Measurements from ENCODE around the gene NOC3L.
A peak's percentile ranks its signal among the peaks of the same experiment; 100 is the strongest.
"Not testable (repeated sequence)": the region's sequence is repeated elsewhere in the genome, so short reads cannot be mapped to it uniquely, and the experiment has no call there.

Gene NOC3L

DNA sequence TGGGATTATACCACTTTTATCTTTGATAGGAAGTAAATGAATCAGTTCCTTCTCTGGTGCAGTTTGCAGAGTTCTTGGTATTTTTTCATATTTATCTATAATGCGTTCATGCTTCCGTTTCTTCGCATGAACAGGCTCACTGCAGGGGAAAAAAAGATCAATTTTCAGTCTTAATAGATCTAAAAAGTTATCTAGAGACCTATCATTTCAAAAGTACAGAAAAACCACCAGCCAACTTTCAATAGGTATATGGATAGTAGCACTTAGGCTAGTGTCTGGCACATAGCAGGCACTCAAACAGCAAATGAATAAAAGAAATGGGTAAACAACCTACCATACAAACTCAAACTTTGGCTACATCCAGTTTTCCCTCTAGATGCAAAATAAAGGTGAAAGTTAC, 5.5 kb downstream of the NOC3L start:
- Histone ChIP-seq H3K36me3 (peaks cover 57% of the 10 kb centered on the region), H3K4me1 (no peaks in the 10 kb centered on the region), H3K9me3 (no peaks in the 10 kb centered on the region), H3K27me3 (no peaks in the 10 kb centered on the region), H3K4me3 (ENCODE audit: low read depth, low read length) (no peak overlapping the region)
- no peak for DNase-seq
- TF ChIP-seq, protein P1, sequence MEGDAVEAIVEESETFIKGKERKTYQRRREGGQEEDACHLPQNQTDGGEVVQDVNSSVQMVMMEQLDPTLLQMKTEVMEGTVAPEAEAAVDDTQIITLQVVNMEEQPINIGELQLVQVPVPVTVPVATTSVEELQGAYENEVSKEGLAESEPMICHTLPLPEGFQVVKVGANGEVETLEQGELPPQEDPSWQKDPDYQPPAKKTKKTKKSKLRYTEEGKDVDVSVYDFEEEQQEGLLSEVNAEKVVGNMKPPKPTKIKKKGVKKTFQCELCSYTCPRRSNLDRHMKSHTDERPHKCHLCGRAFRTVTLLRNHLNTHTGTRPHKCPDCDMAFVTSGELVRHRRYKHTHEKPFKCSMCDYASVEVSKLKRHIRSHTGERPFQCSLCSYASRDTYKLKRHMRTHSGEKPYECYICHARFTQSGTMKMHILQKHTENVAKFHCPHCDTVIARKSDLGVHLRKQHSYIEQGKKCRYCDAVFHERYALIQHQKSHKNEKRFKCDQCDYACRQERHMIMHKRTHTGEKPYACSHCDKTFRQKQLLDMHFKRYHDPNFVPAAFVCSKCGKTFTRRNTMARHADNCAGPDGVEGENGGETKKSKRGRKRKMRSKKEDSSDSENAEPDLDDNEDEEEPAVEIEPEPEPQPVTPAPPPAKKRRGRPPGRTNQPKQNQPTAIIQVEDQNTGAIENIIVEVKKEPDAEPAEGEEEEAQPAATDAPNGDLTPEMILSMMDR (IDR thresholded peaks at IDR 0.05; ENCODE audit: low read depth, low read length) = no peak

DNA sequence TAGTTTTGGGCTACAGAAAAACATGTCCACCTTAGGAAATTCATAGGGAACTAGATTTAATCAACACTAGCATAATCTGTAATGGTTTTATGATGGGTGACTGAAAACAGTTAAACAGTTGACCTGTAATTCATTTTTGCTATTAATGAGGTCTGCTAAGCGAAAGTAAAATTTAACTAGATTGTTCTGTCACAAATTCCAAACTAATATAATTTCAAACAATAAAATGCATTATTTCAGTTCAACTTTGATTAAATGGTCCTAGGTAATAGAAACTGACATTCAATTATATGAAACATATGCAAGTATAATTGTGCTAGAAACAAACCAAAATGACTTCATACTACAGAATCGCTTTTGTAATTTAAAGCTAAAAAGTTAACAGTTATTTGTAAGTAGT, 6.9 kb downstream of the NOC3L start:
- no peaks in the 10 kb centered on the region for H3K4me1 ChIP-seq
- no peaks in the 10 kb centered on the region for H3K9me3 ChIP-seq
- no peak overlapping the region for H3K4me3 ChIP-seq (ENCODE audit: low read depth, low read length)
- peaks cover 62% of the 10 kb centered on the region for H3K36me3 ChIP-seq
- no peak for DNase-seq
- no peaks in the 10 kb centered on the region for H3K27me3 ChIP-seq
- TF ChIP-seq, protein P1 (IDR thresholded peaks at IDR 0.05; ENCODE audit: low read depth, low read length) = no peak

DNA sequence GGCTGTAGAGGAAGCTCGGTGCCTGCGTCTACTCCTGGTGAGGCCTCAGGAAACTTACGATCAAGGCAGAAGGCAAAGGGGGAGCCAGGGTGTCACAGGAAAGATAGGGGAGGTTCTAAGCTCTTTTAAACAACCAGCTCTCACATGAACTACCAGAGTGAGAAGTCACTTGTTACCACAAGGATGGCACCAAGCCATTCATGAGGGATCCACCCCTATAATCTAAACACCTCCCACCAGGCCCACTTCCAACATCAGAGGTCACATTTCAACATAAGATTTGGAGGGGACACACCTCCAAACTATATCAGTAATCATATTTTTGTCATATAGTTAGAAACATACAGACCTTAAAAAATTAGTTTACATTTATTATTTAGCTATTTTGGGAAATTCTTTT, 9.4 kb downstream of the NOC3L start:
- no peaks in the 10 kb centered on the region for H3K4me1 ChIP-seq
- peaks cover 68% of the 10 kb centered on the region for H3K36me3 ChIP-seq
- no peak overlapping the region for H3K4me3 ChIP-seq (ENCODE audit: low read depth, low read length)
- no peaks in the 10 kb centered on the region for H3K9me3 ChIP-seq
- no peaks in the 10 kb centered on the region for H3K27me3 ChIP-seq
- TF ChIP-seq, protein P1 (IDR thresholded peaks at IDR 0.05; ENCODE audit: low read depth, low read length) = no peak
- DNase-seq = no peak

DNA sequence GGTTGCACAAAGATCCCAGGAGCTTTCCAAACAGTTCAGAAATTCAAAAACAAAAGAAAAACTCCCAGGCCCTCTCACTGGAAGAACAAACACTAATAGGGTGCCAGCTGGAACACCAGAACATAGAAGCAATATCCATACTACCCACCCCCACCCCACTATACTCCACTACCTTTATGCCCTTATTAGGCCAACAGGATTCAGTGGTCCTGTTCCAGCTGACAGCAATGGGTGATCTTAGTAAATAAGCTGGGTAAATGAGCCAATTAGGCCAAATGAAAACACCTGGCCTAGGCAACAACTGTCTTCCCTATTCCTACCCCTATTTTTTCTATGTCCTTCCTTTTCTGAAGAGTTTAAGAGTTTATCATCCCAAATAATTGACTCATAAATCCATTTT, 11.7 kb downstream of the NOC3L start:
- Histone ChIP-seq H3K27me3 (no peaks in the 10 kb centered on the region), H3K36me3 (peaks cover 57% of the 10 kb centered on the region), H3K4me1 (no peaks in the 10 kb centered on the region), H3K9me3 (no peaks in the 10 kb centered on the region), H3K4me3 (ENCODE audit: low read depth, low read length) (no peak overlapping the region)
- TF ChIP-seq, protein P1 (IDR thresholded peaks at IDR 0.05; ENCODE audit: low read depth, low read length) = no peak
- no peak for DNase-seq

DNA sequence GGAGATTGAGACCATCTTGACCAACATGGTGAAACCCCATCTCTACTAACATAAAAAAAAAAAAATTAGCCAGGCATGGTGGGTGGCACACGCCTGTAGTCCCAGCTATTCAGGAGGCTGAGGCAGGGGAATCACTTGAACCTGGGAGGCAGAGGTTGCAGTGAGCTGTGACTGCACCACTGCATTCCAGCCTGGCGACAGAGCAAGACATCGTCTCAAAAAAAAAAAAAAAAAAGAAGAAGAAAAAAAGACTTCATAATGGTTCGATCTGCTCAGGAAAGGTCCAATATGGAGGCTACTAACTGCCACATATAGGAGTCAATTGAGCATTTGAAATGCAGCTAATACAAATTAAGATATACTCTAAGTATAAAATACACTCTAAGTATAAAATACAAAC, 12.2 kb downstream of the NOC3L start:
- H3K27me3 ChIP-seq; DNase-seq; H3K4me1 ChIP-seq; H3K9me3 ChIP-seq; H3K4me3 ChIP-seq (ENCODE audit: low read depth, low read length): not testable (repeated sequence)
- H3K36me3 ChIP-seq = peaks cover 56% of the 10 kb centered on the region

DNA sequence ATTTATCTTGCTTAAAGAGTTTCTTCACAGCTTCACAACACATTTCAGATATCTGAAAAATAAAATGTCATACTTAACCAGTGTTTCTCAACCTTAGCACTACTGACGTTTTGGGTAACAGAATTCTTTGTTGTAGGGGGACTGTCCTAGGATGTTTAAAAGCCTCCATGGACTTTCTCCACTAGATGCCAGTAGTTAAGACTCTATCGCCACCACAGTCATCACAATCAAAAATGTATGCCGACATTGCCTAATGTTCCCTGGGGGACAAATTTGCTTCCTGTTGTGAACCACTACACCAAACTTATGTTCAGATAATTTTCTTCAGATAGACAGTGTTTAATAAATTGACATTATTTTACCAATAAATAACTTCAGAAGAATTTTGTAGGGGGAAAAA, 13.4 kb downstream of the NOC3L start:
- no peak overlapping the region for H3K4me3 ChIP-seq (ENCODE audit: low read depth, low read length)
- DNase-seq = no peak
- H3K27me3 ChIP-seq = no peaks in the 10 kb centered on the region
- no peaks in the 10 kb centered on the region for H3K4me1 ChIP-seq
- TF ChIP-seq, protein P1 (IDR thresholded peaks at IDR 0.05; ENCODE audit: low read depth, low read length) = peak; percentile 22; the same call in 1 of the 2 replicates
- no peaks in the 10 kb centered on the region for H3K9me3 ChIP-seq
- H3K36me3 ChIP-seq = peaks cover 59% of the 10 kb centered on the region

DNA sequence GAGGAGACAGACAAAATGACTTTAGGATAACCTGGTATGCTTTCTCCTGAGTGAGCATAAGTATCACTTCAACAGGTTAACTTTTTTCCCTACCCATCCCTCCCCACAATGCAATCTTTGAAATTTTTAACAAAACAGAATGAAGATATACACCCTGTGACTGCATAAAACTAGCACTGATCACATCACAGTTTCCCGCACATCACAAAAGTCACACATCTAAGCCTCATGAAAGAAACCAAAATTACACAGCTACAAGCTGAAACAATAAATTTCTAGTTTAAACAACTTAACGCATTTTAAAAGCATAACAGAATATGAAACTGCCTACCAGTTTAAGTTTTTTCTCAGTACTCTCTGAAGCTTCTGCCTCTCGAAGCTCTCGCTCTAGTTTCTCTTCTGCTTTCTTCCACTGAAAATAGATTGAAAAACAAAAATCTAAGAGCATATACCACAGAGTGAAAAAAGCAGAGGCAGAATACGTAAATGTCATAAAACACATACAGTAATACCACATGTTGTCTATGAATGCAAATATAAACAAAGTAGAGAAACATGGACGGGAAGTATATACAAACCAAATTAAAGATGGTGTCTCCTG, 18.1 kb downstream of the NOC3L start:
- TF ChIP-seq, protein P1 (IDR thresholded peaks at IDR 0.05; ENCODE audit: low read depth, low read length) = no peak
- DNase-seq = no peak
- Histone ChIP-seq H3K4me1 (no peaks in the 10 kb centered on the region), H3K27me3 (no peaks in the 10 kb centered on the region), H3K36me3 (peaks cover 48% of the 10 kb centered on the region), H3K9me3 (no peaks in the 10 kb centered on the region), H3K4me3 (ENCODE audit: low read depth, low read length) (no peak overlapping the region)

Measured in BE2C (cell line).